NCI-H2227 (cell line): Measurements from ENCODE around the gene B3GAT2.
A peak's percentile ranks its signal among the peaks of the same experiment; 100 is the strongest.

Experiments used
- DNase-seq: peaks from one replicate; lab custom pipeline; 2025; ENCODE audit not compliant: unreplicated experiment; lab: John Stamatoyannopoulos, UW

Gene B3GAT2

GRCh38 chr6:70901324-70901723 lies 55.5 kb downstream of the B3GAT2 start:
- DNase-seq, result peak; percentile 11

GRCh38 chr6:70900047-70900446 lies 56.8 kb downstream of the B3GAT2 start:
- no peak for DNase-seq

GRCh38 chr6:70894001-70894400 lies 62.9 kb downstream of the B3GAT2 start:
- no peak for DNase-seq

GRCh38 chr6:70889270-70889669 lies 67.6 kb downstream of the B3GAT2 start:
- DNase-seq, result no peak

GRCh38 chr6:70886661-70887060 lies 70.2 kb downstream of the B3GAT2 start:
- DNase-seq, result no peak

GRCh38 chr6:70886071-70886470 lies 70.8 kb downstream of the B3GAT2 start:
- DNase-seq, result no peak

- peak; percentile 75 for DNase-seq
Measured at GRCh38 chr6:70884074-70884983, 72.5 kb downstream of the B3GAT2 start.

- no peak for DNase-seq
Measured at GRCh38 chr6:70879496-70879895, 77.4 kb downstream of the B3GAT2 start.

- no peak for DNase-seq
Measured at GRCh38 chr6:70874181-70874913, 82.5 kb downstream of the B3GAT2 start.

- no peak for DNase-seq
Measured at GRCh38 chr6:70872469-70872868, 84.4 kb downstream of the B3GAT2 start.

GRCh38 chr6:70864401-70864800 lies 92.5 kb downstream of the B3GAT2 start:
- DNase-seq, result no peak

- DNase-seq, result no peak
Measured at GRCh38 chr6:70863343-70863742, 93.5 kb downstream of the B3GAT2 start.

GRCh38 chr6:70860920-70861319 lies 95.9 kb downstream of the B3GAT2 start:
- no peak for DNase-seq

- no peak for DNase-seq
Measured at GRCh38 chr6:70860045-70860444, 96.8 kb downstream of the B3GAT2 start.

- no peak for DNase-seq
Measured at GRCh38 chr6:70857387-70858077, 99.3 kb downstream of the B3GAT2 start.

- no peak for DNase-seq
Measured at GRCh38 chr6:70852667-70853246, 104.1 kb downstream of the B3GAT2 start.

GRCh38 chr6:70849348-70850069 lies 107.4 kb downstream of the B3GAT2 start:
- DNase-seq, result no peak

GRCh38 chr6:70847106-70848084 lies 109.5 kb downstream of the B3GAT2 start:
- DNase-seq, result no peak

GRCh38 chr6:70846207-70846835 lies 110.5 kb downstream of the B3GAT2 start:
- DNase-seq, result no peak
